Amniotic stem cell (primary cell): ENCODE data around the gene CCDC57.

Source experiments
- DNase-seq: peaks from one replicate; lab custom pipeline; 2025; lab: John Stamatoyannopoulos, UW

CCDC57 gene

DNA sequence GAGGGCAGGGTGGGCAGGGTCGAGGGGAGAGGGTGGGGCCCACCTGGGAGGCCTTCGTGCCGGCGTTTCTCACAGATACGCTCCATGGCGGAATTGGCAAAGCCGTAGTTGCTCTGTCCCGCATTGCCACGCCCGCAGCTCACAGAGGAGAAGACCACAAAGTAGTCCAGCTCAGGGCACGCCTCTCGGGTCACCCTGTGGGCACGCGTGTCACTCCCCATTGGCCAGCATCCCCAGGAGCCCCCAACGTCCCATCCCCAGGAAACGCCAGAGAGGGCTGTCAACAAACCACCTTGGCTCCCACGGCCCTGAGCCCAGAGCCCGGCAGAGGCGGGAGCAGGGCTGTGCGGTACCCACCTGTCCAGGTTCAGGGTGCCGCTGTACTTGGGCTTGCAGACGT is 130.7 kb downstream of the CCDC57 start:
- DNase-seq = no peak

DNA sequence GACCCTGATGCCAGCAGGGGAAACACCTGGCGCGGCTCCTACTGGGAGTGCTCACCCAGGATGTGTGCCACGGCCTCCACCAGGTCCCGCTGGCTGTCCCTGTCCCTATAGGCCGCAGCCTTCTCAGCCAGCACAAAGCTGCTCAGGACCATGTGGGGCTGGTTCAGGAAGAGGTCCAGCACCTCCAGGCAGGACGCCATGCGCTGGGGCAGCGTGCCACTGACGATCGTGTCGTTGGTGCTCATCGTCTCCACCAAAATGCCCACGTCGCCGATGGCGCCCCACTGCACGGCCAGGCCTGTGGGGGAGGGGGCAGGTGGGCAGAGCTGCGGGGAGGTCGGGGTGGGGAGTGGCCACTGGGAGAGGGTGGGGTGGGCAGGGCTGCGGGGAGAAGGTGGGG is 131.1 kb downstream of the CCDC57 start:
- DNase-seq = no peak

DNA sequence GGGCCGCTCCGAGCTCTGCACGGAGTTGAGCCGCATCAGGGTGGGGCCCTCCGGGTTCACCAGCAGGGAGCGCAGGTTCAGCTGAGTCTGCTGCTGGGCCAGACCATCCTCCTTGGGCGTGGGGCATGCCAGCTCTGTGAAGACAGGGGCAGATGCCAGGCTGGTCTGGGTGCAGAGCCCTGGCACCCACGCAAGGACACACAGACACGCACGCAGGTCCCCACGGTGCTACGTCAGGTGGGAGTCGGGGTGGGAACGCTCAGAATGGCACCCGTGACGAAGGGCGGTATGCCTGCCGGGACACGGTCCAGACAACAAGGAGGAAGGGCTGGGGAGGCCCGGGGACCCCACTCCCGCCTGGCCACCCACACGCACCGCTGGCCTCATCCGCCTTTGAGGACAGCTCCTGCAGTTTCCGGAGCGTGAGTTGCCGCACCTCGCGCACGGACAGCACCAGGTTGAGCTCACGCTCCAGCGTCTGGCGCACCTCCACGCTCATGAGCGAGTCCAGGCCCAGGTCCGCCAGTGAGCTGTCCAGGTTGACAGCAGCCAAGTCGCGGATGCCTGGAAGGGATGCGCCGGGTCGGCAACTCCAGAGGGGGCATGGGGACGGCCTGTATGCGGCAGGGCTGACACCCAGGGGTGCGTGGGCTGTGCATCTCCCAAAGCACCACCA is 131.7 kb downstream of the CCDC57 start:
- no peak for DNase-seq

DNA sequence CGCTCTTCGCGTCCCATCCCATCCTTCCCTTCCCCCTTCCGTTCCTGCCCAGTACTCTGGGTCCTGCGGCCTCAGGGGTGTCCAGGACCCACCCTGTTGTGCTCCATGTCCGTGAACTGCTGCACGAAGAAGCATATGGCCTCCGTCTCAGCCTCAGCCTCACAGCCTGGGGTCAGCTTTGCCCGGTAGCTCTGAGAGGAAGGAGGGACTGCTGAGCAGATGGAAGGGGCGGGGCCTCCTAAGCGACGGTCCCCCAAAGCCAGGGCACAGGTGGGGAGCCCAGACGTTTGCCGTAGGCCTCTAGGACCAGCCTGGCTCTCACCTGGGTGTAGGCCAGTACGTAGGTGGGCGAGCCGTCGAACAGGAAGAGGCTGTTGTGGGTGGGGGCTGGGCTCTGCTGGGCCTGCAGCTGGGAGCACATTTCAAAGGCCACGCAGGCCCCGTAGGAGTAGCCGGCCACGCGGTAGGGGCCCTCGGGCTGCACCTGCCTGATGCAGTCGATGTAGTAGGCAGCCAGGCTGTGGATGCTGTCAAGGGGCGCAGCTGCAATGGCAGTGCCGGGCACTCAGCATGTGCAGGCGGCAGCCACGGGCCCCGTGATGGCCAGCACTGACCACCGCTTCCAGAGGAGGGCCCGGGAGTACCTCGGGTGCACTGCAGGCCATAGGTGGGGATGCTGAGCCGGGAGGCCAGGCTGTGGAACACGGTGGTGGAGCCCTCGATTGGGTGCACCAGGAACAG is 132.4 kb downstream of the CCDC57 start:
- DNase-seq = no peak

DNA sequence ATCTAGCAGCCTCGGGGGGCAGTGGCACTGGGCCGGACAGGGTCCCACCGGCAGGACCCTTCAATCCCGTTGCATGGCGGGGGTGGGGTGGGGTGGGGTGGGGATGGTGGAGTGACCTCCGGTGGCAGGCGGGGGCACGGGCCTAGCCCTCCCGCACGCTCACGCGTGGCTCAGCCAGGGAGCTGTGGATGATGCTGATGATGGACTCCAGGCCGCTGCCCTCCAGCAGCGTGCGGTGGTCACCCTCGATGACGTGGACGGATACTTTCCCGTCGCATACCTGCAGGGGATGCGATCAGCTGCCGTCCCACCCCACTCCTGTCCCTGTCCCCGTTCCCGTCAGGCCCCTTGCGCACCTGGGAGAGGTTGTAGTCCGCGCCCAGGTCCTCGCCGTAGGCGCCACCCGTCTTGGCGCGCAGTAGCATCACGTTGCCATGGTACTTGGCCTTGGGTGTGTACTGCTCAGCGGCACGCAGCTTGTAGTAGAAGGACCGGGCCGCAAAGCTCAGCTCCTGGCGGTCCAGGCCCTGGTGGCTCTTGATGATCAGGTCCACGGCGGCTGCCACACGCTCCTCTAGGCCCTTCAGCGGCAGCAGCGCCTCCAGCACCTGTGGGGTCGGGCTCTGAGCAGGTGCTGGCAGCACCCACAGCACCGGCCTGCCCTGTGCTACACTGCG is 133.5 kb downstream of the CCDC57 start:
- no peak for DNase-seq

DNA sequence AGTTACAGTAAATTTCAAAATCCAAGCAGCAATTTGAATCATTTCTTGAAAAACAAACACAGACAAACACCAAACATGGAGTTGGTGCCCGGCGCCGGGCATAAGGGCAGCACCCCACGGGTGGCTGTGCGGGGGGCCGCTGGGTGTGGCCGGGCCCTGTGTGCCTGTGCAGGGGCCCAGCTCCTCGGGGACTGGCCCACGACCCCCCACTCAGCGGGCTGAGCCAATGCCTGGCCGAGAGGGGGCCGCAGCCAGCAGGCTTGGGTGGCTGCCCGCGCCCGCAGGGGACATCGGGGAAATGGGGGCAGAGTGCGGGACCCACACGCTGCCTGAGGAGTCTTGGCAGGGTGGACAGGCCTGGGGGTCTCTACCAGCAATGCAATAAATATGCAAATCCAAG is 134.2 kb downstream of the CCDC57 start:
- no peak for DNase-seq

DNA sequence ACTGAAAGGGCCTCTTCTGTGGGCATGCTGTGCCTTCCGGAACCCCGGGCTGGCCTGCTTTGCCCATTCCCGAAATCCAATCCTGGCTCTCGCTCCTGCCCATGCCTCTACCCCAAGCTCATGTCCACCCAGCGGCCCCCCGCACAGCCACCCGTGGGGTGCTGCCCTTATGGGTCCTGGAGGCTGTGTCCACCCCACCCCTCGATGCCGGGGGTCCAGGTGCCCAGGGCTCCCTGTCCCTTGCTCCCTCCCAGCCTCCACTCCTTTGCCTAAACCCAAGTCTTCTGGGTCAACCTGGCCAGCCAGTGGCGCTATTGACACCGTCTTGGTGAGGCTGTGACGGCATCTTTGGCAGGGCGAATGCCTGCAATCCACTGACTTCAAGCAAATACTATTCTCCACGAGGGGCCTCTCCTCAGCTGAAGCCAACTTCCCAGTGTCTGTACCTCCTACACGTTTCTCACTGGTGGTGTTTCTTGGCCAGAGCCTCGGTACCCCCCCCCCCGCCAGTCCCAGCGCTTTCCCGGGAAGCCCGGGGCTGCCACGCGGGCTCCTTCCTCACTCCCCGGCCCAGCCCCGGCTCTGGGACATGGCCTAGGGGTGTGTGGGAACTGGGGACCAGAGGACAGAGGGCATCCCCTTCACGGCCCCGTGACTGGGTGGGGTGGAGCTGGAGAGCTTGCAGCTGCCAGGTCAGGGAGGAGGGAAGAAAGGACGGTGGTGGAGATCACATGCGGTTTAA is 134.9 kb downstream of the CCDC57 start:
- DNase-seq = no peak

DNA sequence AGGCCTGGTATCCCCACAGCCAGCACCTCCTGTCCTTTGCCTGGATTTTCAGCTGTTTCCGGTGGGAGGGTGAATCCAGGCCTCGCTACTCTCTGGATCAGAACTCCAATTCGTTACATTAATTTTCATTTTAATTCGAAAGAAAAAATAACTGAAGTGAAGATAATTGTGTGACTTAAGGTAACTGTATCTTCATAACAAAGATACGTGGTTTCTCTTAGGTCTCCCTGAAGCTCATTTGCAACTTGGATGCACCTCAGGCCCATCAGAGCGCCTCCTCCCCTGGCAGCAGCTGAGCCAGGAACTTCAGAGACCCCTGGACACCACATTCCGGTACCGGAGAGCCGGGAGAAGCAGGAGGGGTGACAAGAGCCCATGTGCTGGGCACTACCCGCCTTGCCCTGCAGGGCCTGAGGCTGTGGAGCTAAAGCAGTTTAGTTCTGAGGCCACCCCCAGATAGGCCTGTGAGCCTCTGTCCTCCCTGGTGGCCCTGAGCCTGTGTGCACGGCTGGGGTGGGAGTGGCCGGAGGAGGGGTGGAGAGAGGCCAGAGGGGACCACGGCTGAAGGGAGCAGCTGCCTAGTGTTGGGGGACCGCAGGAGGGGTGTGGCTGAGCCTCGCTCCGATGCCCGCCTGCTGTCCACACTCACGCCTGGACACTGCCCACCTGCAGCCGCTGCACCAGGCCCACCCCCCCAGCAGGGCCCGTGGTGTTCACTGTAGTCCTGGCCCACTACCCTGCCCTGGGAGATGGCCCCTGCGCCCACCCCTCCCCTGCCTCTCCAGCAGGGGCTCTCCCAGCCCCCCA is 135.7 kb downstream of the CCDC57 start:
- no peak for DNase-seq

DNA sequence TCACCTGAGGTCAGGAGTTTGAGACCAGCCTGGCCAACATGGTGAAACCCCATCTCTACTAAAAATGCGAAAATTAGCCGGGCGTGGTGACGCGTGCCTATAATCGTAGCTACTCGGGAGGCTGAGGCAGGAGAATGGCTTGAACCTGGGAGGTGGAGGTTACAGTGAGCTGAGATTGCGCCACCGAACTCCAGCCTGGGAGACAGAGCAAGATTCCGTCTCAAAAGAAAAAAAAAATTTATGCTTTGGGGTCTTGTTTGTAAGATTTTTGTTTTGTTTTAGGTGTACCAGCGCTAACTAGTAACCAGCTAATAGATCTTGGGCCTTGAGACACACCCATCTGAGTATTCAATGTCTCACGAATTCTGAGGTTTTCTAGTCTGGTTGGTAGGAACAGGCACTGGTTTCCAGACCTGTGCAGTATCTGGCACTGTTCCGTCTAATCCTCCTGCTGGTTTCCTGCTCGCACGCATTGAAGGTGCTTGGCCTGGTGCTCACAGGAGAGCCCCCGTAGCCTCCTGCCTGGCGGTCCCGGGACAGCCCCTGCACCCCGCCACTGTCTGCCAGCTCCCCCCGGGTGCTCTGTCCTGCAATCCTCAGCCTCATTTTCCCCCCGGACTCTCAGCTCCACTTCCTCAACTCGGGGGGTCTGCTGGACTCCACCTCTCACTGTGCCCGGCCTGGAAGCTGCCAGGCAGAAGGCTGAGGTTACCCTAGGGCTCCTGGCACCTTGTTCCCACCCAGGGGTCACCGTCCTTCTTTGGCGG is 136.4 kb downstream of the CCDC57 start:
- no peak for DNase-seq

DNA sequence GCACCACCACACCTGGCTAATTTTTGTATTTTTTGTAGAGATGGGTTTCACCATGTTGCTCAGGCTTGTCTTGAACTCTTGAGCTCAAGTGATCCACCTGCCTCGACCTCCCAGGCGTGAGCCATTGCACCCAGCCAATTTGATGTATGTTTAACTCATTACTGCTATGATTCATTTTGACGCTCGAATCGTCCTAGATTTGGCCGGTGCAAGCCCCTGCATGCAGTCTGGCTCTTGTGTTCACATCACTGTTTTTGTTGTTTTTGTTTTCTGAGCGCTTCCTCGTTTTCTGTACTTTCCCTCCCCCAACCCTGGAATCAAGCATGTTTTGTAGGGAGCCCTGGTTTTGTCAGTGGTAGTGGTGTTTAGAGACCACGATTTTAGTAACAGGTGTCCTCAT is 139.2 kb downstream of the CCDC57 start:
- no peak for DNase-seq

DNA sequence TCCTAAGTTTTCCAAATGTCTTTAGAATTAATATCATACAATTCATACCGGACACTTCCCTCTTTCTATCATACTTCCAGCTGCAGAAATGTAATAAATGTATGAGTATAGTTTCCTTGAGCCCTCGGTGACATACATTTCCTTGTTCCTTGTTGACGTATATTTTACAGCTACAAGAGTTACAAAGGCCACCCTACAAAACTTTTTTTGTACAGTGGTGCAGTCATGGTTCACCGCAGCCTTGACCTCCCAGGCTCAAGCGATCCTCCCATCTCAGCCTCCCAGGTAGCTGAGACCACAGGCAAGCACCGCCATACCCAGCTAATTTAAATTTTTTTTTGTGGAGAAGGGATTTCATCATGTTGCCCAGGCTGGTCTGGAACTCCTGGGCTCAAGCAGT is 139.8 kb downstream of the CCDC57 start:
- no peak for DNase-seq

DNA sequence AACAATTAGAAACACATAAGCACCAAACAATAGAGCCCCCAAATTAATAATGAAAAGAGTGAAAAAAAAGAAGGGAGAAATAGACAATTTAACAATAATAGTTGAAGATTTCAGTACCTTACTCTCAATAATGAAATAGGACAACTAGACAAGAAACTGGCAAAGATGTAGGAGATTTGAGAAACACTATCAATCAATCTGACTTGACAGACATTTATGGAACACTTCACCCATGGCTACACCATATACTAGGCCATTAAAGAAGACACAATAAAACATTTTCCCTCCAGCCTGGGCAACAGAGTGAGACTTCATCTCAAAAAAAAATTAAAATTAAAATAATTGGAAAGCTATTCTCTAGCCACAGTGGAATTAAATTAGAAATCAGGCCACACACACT is 142.0 kb downstream of the CCDC57 start:
- no peak for DNase-seq

DNA sequence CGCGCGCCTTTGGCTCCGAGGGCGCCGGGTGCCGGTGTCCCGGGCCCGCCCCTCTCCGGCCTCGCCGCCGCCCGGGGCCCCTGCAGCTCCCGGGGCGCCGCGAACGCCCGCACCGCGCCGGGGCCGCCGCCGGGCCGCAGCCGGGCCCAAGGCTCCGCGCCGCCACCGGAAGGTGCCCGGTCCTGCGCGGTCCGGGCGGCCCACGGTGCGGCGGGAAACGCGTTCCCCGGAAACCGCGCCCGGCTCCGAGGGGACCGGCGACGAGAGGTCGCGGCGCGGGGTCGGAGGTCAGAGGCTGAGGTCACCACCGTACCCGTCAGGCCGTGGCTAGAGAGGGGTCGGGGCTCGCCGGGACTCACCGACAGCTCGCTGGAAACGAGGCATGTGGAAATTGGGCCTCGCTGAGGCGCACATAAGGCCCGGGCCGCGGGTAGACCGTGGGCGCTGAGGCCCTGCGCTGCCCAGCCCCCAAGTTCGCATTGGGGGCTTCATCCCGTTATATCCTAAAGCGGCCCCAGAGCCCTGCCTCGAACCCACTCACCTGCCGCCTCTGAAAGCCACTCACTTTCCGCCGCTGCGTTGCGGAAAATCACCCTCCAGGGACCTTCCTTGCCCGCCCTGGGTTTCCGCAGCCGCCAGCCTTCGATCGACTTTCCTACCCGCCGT is 146.9 kb downstream of the CCDC57 start, which contains the start of gene DUS1L:
DUS1L (minus strand) TSS at position 167 of the 666 bp plus-strand sequence. CDS start 745 bp downstream, outside the sequence.
- DNase-seq = no peak

DNA sequence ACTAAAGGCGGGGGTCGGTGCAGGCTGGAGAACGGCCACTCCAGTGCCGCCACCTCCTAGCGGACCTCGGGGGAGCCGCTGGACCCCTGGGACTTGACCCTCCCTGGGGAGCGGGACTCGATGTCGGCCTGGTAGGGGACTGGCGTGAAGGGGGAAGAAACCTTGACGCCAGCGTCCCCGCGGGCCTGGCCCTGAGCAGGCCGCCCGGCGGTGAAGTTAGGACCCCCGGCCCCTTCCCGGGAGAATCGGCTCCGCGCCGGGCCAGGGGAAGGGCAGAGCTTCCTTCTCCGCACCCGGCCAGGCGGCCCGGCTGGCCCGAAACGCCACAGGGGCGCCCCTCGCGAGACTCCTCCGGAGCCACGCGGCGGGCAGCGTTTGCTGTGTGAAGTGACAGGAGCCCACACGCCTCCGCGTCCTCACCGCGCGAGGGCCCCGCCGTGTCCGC is 147.4 kb downstream of the CCDC57 start:
- DNase-seq = no peak

DNA sequence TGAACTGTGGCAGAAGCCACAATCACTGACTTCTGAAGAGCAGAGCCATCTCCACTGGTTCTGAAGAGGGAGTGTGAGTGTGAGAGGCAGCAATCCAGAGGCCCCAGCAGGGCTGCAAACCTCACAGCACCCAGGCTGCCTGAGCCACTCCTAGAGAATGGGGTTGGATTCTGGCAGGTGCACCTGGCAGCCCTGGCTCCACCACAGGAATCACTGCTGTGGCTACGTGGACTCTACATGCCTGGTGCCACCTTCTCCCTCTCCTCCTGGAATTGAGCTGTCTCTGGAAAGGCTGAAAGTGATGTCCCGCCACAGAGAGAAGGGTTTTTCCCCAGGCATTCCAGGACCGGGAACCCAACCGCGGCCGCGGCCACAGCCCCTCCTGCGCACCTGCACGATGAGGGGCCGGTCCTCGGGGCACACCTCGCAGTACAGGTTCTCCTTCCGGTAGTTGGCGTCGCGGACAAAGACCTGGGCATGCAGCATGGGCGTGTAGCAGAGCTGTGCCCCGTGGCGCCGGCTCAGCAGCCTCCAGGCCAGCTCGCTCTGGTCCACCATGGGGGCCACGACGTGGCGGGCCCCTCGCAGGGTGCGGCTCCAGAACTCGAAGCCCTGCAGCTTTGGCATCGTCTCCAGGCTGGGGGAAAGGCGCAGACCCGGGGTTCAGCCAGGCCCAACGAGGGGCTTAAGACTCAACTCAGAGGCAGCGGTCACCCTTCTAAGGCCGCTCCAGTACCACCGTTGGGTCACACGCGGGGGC is 148.0 kb downstream of the CCDC57 start:
- no peak for DNase-seq

DNA sequence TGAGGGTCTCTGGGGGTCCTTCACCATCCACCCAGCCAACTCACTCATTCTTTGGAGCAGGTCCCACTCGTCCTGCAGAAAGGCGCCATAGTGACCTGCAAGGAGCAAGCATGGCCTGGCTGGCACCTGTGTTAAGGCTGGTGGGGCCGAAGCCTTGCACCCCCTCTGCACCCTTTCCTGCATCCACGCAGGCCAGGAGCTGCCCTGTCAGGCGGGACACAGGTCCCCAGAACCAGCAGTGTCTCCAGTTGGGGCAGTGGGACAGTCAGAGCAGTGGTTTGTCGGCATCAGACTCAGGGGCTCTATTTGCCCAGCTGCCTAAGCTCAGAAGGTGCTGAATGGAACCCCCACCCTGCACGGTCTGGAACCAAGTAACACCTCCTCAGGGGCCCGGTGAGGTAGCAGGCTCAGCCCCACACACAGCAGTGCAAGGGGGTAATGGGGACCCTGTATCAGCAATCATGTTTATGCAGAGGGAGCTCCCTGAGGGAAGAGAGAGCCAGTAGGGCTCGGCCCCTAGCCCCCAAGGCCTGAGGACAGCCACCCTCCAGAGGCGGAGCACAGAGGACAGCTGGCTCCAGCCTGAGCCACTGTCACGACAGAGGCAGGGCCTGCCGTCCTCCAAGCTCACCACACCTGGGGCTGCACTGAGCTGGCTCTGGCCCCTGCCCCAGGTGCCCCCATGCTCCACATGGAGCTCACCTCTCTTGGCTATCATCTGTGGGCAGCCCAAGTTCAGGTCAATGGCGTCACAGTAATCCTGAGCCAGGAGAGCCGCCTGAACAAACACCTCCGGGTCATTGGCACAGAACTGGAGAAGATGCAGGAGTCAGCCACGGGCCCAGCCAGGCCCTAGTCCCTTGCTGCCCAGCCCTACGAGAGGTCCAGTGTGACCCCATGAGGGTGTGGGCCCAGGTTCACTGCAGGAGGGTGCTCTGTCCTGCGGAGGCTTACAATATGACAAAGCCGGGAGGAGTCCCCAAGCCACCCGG is 148.9 kb downstream of the CCDC57 start:
- DNase-seq = no peak

DNA sequence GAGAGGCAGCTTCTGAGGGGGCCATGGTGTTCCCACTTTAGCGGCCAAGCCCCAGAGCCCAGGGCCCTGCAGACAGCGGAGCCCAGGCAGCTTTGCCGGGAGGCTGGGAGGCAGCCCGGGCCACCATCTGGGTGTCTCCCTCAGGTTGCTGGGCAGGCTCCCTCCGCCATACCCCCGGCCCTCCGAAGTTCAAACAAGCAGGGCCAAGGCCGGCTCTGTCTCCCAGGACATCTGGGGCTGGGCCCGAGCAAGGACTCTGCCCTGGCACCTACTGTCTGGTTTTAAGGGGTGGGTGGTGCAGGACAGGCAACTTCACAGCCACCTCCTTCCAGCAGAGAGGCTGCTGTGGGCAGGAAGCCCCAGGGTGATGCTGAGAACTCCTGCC is 149.7 kb downstream of the CCDC57 start:
- DNase-seq = no peak
